Osteocyte (in vitro differentiated cells): ENCODE data around the gene ALPL. TPM values are rescaled to one million over a fixed set of nuclear protein-coding genes. Genes with fewer than 3 reads are reported as not detected.

Experiments
- DNase-seq: peaks from one replicate; pipeline ENCODE4 v3.0.0; 2021; ENCODE audit warnings: mixed read lengths; ENCODE audit not compliant: unreplicated experiment; ENCODE audit errors: extremely low spot score
- H3K27ac Mint-ChIP-seq: one replicate; pipeline ENCODE4 v1.8.0; 2021; ENCODE audit warnings: mild to moderate bottlenecking, mixed read lengths; ENCODE audit not compliant: unreplicated experiment
- H3K27me3 Mint-ChIP-seq: one replicate; pipeline ENCODE4 v1.8.0; 2021; ENCODE audit warnings: mixed read lengths; ENCODE audit not compliant: unreplicated experiment
- H3K36me3 Mint-ChIP-seq: one replicate; pipeline ENCODE4 v1.8.0; 2021; ENCODE audit warnings: mixed read lengths; ENCODE audit not compliant: unreplicated experiment
- H3K4me1 Mint-ChIP-seq: one replicate; pipeline ENCODE4 v1.8.0; 2021; ENCODE audit warnings: mixed read lengths; ENCODE audit not compliant: unreplicated experiment
- H3K4me3 Mint-ChIP-seq: one replicate; pipeline ENCODE4 v1.8.0; 2021; ENCODE audit warnings: mild to moderate bottlenecking, moderate library complexity, mixed read lengths; ENCODE audit not compliant: unreplicated experiment
- H3K9me3 Mint-ChIP-seq: one replicate; pipeline ENCODE4 v1.8.0; 2021; ENCODE audit warnings: mixed read lengths; ENCODE audit not compliant: unreplicated experiment
- CTCF ChIP-seq: fragments of 200-600 bp; sonication (generic); IDR thresholded peaks from 2 replicates; pipeline ENCODE4 v1.5.0; 2021; ENCODE audit warnings: antibody characterized with exemption, mild to moderate bottlenecking, moderate library complexity
- total RNA-seq: library from RNA; stranded (reverse); gene quantifications from 2 replicates; pipeline ENCODE4 v1.2.1, GENCODE V29; 2021

Gene ALPL
- total RNA-seq, 1 donor from 2014 or later = 41.6 TPM

GRCh38 chr1:21613072-21613867 is 104.0 kb downstream of the ALPL start:
- H3K4me1 Mint-ChIP-seq = no peaks in the 10 kb centered on the region
- H3K4me3 Mint-ChIP-seq = no peak overlapping the region
- no peak overlapping the region for H3K27ac Mint-ChIP-seq
- no peaks in the 10 kb centered on the region for H3K9me3 Mint-ChIP-seq
- no peak for DNase-seq
- peaks cover 4% of the 10 kb centered on the region for H3K27me3 Mint-ChIP-seq
- H3K36me3 Mint-ChIP-seq = no peaks in the 10 kb centered on the region
- no peak for TF ChIP-seq CTCF

DNA sequence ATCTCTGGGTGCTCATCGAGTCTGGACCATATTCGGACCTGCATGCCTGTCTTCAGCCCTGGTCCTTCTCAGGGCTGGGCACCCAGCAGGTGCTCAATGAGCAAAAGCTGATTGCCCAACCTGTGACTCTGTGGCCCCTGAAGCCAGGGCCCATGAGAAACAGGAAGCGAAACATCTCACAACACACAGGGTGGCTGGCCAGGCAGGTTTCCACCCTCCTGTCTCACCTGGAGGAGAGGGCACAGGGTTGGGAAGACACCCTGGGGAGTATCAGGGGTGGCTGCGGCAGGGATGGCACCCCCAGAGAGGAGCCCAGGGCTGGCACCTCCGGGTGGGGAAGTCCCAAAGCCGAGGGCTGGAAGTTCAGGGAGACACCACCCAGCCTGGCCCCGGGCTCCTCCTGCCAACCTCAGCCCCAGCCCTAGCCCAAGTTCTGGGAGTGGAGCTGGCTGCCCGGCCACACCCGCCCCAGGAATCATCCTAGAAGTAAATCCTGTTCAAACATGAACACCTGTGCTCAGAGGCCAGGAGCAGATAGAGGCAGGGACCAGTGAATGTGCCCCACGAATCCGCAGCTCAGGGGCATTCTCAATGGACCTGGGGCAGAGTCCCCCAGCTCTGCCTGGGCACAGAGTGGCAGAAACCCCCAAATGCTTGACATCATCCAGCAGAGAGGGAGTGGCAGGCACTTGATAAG is 105.3 kb downstream of the ALPL start:
- H3K4me1 Mint-ChIP-seq = no peaks in the 10 kb centered on the region
- H3K36me3 Mint-ChIP-seq = no peaks in the 10 kb centered on the region
- TF ChIP-seq CTCF = no peak
- DNase-seq = no peak
- no peaks in the 10 kb centered on the region for H3K9me3 Mint-ChIP-seq
- H3K4me3 Mint-ChIP-seq = no peak overlapping the region
- H3K27me3 Mint-ChIP-seq = peaks cover 4% of the 10 kb centered on the region
- H3K27ac Mint-ChIP-seq = no peak overlapping the region

DNA sequence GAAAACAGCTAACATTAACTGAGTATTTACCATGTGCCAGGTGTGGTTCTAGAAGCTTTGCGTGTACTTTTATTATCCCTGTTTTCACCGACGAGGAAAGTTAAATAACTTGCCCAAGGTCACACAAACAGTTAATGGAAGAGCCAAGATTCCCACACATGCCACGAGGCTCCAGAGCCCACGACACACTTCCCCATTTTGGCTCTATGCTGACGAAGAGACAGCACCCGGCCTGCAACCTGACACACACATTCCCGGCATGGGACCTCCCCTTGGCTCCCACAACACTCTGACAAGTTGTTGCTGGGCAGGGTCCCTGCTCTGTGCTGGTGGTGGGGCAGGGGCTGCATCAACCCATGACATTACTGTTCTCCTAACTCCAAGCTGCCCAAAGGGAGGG is 107.1 kb downstream of the ALPL start:
- no peak for DNase-seq
- H3K4me1 Mint-ChIP-seq = peaks cover 2% of the 10 kb centered on the region
- peaks cover 8% of the 10 kb centered on the region for H3K27me3 Mint-ChIP-seq
- H3K9me3 Mint-ChIP-seq = no peaks in the 10 kb centered on the region
- no peaks in the 10 kb centered on the region for H3K36me3 Mint-ChIP-seq
- H3K27ac Mint-ChIP-seq = no peak overlapping the region
- no peak for TF ChIP-seq CTCF
- H3K4me3 Mint-ChIP-seq = no peak overlapping the region

GRCh38 chr1:21617126-21617738 is 108.0 kb downstream of the ALPL start:
- peaks cover 8% of the 10 kb centered on the region for H3K27me3 Mint-ChIP-seq
- no peak overlapping the region for H3K27ac Mint-ChIP-seq
- DNase-seq = no peak
- peaks cover 2% of the 10 kb centered on the region for H3K4me1 Mint-ChIP-seq
- H3K36me3 Mint-ChIP-seq = no peaks in the 10 kb centered on the region
- H3K4me3 Mint-ChIP-seq = no peak overlapping the region
- no peak for TF ChIP-seq CTCF
- H3K9me3 Mint-ChIP-seq = no peaks in the 10 kb centered on the region

- Mint-ChIP-seq H3K36me3 (no peaks in the 10 kb centered on the region), H3K27ac (no peak overlapping the region), H3K4me1 (peaks cover 5% of the 10 kb centered on the region), H3K9me3 (no peaks in the 10 kb centered on the region), H3K4me3 (no peak overlapping the region), H3K27me3 (peaks cover 4% of the 10 kb centered on the region)
- TF ChIP-seq CTCF = no peak
- no peak for DNase-seq
Observed at GRCh38 chr1:21618059-21618458, 108.8 kb downstream of the ALPL start.
